Measurements from ENCODE around the gene TMEM150B.

The TMEM150B gene

DNA sequence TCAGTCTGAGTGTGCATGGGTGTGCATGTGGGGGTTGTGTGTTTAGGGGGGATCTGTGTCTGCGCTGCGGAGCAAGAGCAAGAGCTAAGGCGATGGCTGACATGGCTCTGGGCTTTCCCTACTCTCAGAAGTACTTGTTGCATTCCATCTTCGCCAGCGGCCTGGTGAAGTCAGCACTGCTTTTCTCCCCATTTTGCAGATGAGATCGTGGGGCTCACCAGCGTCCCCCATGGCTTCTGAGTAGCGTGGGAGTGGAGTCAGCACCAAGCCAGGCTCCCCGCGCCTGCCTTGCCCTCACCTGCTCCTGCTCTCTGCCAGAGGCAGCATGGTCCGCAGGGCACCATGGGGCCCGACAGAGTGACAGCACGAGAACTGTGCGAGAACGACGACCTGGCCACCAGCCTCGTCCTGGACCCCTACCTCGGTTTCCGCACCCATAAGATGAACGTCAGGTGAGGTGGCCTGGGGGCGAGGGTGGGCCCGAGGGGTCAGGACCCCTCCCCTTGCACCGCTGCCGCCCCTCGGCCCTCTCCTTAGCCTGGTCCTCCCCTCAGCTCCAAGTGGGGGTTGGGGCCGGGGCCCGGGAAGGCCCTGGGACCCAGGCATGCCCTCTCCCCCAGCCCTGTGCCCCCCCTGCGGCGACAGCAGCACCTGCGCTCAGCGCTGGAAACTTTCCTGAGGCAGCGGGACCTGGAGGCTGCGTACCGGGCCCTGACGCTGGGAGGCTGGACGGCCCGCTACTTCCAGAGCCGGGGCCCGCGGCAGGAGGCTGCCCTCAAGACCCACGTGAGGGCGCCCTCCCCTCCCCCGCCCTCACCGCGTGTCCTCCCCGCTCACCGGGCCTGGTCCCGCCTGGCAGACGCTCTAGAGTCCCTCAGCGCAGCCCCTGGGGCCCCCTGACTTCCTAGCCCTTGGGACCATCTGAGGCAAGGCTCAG lies 16.7 kb upstream of the TMEM150B start:
- no peak for TF ChIP-seq CTCF (IDR thresholded peaks at IDR 0.05; ENCODE audit: low read depth, low read length)
- no peak overlapping the region for H3K4me3 ChIP-seq (replicated peaks in 1 of 2; ENCODE audit: low read depth in 2 of 2, low read length in 2 of 2)
- no peak for DNase-seq (ENCODE audit: low read depth in 2 of 2)

GRCh38 chr19:55341171-55341588 lies 16.0 kb upstream of the TMEM150B start:
- peak; percentile 43 to 71 for DNase-seq (ENCODE audit: low read depth in 2 of 2)
- H3K4me3 ChIP-seq (replicated peaks in 1 of 2; ENCODE audit: low read depth in 2 of 2, low read length in 2 of 2), result peak overlapping the region; percentile 70
- no peak for TF ChIP-seq CTCF (IDR thresholded peaks at IDR 0.05; ENCODE audit: low read depth, low read length)

- no peak for TF ChIP-seq CTCF (IDR thresholded peaks at IDR 0.05; ENCODE audit: low read depth, low read length)
- peak overlapping the region; percentile 70 for H3K4me3 ChIP-seq (replicated peaks in 1 of 2; ENCODE audit: low read depth in 2 of 2, low read length in 2 of 2)
- no peak for DNase-seq (ENCODE audit: low read depth in 2 of 2)
Measured at GRCh38 chr19:55340784-55341147, 15.6 kb upstream of the TMEM150B start.

- peak overlapping the region; percentile 70 for H3K4me3 ChIP-seq (replicated peaks in 1 of 2; ENCODE audit: low read depth in 2 of 2, low read length in 2 of 2)
- peak in 1 of 2 donors; percentile 20 for DNase-seq (ENCODE audit: low read depth in 2 of 2)
- no peak for TF ChIP-seq CTCF (IDR thresholded peaks at IDR 0.05; ENCODE audit: low read depth, low read length)
Measured at GRCh38 chr19:55339889-55340783, 15.0 kb upstream of the TMEM150B start.

- peak; percentile 100 for DNase-seq (ENCODE audit: low read depth in 2 of 2)
- H3K4me3 ChIP-seq (replicated peaks in 1 of 2; ENCODE audit: low read depth in 2 of 2, low read length in 2 of 2), result peak within 1 kb of the TSS; percentile 70
- TF ChIP-seq CTCF (IDR thresholded peaks at IDR 0.05; ENCODE audit: low read depth, low read length), result peak; percentile 37
Measured at GRCh38 chr19:55339105-55339888, 14.2 kb upstream of the TMEM150B start, which contains the start of gene KMT5C. TSS of gene KMT5C (plus strand) at chr19:55339876. CDS start at chr19:55341937, 2,061 bp downstream.

DNA sequence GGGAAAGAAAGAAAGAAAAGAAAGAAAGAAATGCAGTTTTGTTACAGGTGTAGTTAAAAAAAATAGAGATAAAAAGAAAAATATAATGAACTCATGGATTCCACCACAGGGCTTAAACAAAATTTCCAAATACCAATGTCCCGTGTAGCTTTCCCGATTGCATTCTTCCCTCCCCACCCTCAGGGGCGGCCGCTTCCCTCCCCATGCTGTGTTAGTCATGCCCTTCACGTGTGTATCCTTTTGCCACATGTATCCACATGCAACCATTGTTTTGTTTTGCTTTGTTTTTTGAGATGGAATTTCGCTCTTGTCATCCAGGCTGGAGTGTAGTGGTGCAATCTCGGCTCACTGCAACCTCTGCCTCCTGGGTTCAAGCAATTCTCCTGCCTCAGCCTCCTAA lies 11.0 kb upstream of the TMEM150B start:
- peak in 1 of 2 donors; percentile 60 for DNase-seq (ENCODE audit: low read depth in 2 of 2)
- no peak overlapping the region for H3K4me3 ChIP-seq (replicated peaks in 1 of 2; ENCODE audit: low read depth in 2 of 2, low read length in 2 of 2)
- TF ChIP-seq CTCF (IDR thresholded peaks at IDR 0.05; ENCODE audit: low read depth, low read length), result no peak
